ENCODE measurements around the gene PNPLA7. TPM values are rescaled to one million over a fixed set of nuclear protein-coding genes. Genes with fewer than 3 reads are reported as not detected.
A peak's percentile ranks its signal among the peaks of the same experiment; 100 is the strongest.

Gene PNPLA7
- total and polyA plus RNA-seq, 2 of the 13 experiments (the other 11 are each of a cell fraction or from before 2014, with no cell fraction given) = 0.42 to 1.5 TPM

GRCh38 chr9:137551264-137552021 lies 1.2 kb upstream of the PNPLA7 start, which contains the start of gene MRPL41 (continued):
- TF ChIP-seq ZBTB43 (CRISPR knock-in tag; conservative IDR thresholded peaks at IDR 0.05) = no peak
- no peak for TF ChIP-seq RCOR2 (CRISPR knock-in tag; IDR thresholded peaks at IDR 0.05)
- no peak for TF ChIP-seq ZNF431 (CRISPR knock-in tag; IDR thresholded peaks at IDR 0.05; ENCODE audit: borderline replicate concordance, low read depth)
- TF ChIP-seq ARID5B (CRISPR knock-in tag; IDR thresholded peaks at IDR 0.05) = peak; percentile 34; the same call in 1 of the 2 replicates
- TF ChIP-seq ZNF275 (CRISPR knock-in tag; IDR thresholded peaks at IDR 0.05; ENCODE audit: borderline replicate concordance) = no peak
- TF ChIP-seq ZNF263 (CRISPR knock-in tag; IDR thresholded peaks at IDR 0.05) = peak; percentile 71; the same call in 1 of the 2 replicates
- peak; percentile 85 for TF ChIP-seq GATAD1 (CRISPR knock-in tag; IDR thresholded peaks at IDR 0.05)
- 0 out of 2 replicates have a peak, but pooled peaks have one; percentile 3 for TF ChIP-seq ZNF142 (CRISPR knock-in tag; IDR thresholded peaks at IDR 0.05)
- peak; percentile 55 for TF ChIP-seq TAF1 (CRISPR knock-in tag; IDR thresholded peaks at IDR 0.05)
- TF ChIP-seq RFX1 (IDR thresholded peaks at IDR 0.05) = no peak
- 0 out of 2 replicates have a peak, but pooled peaks have one; percentile 25 for TF ChIP-seq HINFP (CRISPR knock-in tag; IDR thresholded peaks at IDR 0.05; ENCODE audit: low read depth)
- TF ChIP-seq PTBP1 (IDR thresholded peaks at IDR 0.05; ENCODE audit: low read depth, low read length, poor library complexity, severe bottlenecking) = no peak
- no peak for TF ChIP-seq ZNF30 (CRISPR knock-in tag; IDR thresholded peaks at IDR 0.05)
- no peak for TF ChIP-seq ZIK1 (CRISPR knock-in tag; IDR thresholded peaks at IDR 0.05; ENCODE audit: borderline replicate concordance, low read depth)
- TF ChIP-seq STAG1 (CRISPR knock-in tag; IDR thresholded peaks at IDR 0.05) = peak; percentile 40; the same call in 1 of the 2 replicates

Data from HepG2 (cell line).